ENCODE data around the gene NNT.
"Not testable (repeated sequence)": the region's sequence is repeated elsewhere in the genome, so short reads cannot be mapped to it uniquely, and the experiment has no call there.

NNT gene

GRCh38 chr5:43583724-43584123 lies 19.3 kb upstream of the NNT start:
- DNase-seq = no peak

- DNase-seq = no peak
Measured at GRCh38 chr5:43584166-43584699, 18.7 kb upstream of the NNT start.

- DNase-seq = no peak
Measured at GRCh38 chr5:43588842-43589241, 14.1 kb upstream of the NNT start.

DNA sequence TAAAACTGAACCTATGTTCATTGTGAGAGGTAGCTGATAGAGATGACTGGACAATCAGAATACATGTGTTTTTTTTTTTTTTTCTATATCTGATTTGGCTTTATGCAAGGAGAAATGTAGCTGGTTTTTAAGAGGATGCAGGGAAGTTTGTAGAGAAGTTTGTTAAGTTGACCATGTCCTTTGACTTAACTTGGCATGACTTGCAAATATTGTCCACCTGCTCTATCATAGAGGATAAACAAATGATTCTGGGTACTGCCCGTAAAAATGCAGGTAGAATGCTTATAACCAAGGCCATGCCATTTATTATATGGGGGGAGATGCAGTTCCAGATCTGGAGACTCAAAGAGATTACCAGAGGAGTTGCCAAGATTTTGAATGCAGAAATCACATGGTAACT lies 13.7 kb upstream of the NNT start:
- no peak for DNase-seq

DNA sequence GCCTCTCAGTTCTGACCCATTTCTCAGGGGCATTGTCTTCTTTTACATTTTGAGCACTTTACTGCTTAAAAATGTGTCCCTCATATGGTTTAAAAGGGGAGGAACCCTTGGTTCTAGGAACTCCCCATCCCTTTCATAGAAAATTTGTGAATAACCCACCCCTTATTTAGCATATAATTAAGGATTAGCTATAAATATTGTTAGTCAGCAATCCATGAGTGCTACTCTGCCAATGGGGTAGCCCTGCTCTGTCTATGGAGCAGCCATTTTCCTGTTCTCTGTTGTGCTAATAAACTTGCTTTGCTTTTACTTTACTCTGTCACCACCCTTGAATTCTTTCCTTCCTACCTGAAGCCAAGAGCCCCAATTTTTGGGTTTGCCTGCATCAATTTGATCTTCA lies 12.3 kb upstream of the NNT start:
- no peak for DNase-seq

- DNase-seq = no peak
Measured at GRCh38 chr5:43592363-43592762, 10.6 kb upstream of the NNT start.

DNA sequence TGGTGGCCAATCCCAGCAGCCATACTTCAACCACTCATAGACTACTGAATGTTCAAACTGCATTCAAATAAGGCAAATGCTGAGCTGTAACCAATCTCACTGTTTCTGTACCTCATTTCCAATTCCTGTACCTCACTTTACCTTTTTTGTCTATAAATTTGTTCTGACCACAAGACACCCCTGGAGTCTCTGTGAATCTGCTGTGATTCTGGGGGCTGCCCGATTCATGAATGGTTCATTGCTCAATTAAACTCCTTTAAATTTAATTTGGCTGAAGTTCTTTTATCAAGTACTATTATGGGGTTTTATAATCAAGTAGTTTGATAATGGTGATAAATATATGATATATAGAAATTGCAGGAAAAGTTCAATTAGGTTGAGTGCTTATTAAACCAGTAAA lies 4.1 kb upstream of the NNT start:
- DNase-seq = not testable (repeated sequence)

DNA sequence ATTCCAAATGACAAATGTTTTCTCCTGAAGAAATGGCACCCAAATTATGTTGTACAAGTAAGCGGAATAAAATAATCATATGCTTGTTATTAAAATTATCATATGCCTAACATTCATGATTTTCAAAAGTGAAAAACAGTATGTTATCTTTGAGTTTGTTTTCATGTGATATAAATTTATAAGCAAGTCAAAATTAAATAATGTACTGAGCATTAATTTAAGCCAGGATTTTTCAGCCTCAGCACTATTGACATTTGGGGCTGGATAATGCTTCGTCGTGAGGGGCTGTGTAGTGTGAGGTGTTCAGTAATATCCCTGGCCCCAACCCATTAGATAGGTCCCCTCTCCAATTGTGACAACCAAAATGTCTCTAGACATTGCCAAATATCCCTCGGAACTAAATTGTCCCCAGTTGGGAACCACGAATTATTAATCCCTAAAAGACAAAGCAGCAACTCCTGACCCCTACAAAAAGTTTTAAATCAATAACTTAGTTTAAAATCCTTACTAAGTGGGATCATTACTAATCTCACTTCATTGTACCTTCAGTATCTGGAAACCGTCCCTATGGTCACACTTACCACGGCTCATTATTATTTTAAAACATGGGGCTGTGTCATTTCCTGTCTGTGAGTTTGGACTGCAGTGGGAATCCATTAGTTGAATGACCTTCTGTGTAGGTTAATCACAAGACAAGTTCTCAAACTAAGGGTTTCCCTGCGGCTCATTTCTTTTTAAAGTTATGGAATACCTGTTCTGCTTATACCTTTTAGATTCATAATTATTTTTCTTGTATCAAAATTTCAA lies 1.3 kb upstream of the NNT start:
- DNase-seq = no peak

DNA sequence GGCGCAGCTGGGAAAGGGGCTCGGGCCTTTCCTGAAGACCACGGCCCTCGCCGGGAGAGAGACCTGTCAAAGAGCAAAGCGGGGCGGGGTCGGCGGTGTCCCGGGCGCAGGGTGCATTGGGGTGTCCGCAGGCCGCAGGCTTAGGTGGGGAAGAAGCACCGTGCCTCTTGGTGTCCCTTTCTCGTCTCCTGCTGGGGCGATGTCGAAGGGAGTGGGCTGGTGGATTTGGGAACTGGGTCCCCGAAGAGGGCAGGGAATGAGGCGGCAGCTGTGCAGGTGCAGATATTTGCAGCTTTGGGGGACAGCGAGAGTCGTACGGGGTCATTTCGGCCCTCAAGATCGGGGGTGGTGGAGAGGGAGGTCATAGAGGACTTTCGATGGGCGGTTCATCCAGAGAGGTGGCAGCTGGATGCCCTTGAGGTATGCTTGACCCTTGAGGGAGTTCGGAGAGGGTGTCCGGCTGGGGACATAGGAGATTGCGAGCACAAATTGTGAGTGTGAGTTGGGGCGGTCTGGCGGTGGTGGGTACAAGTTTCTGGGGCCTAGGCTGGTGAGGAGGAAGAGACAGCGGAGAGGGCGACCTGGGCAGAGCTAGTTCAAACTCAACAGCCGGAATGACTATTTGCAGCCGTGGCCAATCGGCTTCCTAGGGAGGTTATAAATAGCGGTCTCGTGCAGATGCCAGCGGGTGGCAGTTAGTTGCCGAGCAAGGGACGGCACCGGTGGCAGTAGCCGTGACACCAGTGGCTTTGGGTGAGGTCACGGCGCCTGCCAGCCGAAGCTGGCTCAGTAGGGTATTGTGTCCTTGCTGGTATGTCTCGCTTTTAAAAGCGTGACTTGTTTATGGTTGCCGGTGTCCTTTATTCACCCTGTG lies 601 bp downstream of the NNT start:
- DNase-seq = peak; percentile 55

GRCh38 chr5:43604699-43605098 lies 1.7 kb downstream of the NNT start:
- no peak for DNase-seq

DNA sequence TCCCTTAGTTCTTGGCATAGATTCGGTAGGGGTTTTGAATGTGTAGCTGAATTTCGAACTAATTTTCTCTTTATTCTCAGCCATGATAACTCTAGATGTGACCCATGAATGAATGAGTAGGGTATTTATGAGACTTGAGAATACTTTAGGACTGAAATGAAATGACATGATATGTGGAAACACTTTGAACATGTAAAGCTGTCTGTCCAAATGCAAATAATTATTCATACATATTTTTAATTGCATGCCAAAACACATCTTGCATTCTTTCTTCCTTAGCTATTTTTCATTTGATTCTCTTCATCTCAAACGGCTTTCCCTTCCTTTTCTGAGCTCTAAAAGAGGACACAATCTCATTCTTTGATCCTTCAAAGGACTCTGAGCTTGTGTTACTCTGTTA lies 3.4 kb downstream of the NNT start:
- DNase-seq = no peak

DNA sequence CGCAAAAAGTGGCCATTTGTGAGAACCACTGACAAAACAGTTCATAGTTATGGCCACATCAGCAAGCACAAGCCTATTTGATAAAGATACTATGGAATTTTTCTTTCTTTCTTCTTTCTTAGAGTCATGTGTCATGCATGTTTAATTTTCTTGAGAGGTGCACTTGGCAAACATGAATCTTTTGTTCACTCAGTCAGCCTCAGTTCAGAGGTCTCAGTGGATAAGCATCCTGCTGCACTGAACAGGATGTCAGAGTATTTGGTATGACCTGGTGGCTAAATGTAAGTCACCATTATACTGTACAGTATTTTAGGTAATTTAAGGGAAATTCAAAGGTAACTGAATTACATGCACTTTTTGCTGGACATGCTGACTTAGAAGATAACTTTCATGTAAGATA lies 5.4 kb downstream of the NNT start:
- no peak for DNase-seq

DNA sequence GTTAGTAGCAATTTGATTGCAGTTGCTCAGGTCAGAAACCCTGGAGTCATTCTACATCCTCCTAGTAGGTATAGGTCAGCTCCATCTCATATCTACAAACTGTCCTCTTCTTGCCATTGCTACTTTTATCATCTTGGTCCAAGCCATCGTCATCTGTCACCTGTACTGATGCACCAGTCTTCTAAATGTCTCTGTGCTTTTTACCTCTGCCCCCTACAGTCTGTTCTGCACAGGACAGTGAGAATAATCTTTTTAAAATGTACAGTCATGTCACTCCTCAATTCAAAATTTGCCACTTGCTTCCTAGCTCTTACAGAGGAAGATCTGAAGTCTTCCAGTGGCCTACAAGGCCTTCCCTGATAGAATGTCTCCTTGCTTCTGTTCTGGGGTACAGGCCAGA lies 6.8 kb downstream of the NNT start:
- DNase-seq = no peak

- no peak for DNase-seq
Measured at GRCh38 chr5:43613370-43613769, 10.4 kb downstream of the NNT start.

DNA sequence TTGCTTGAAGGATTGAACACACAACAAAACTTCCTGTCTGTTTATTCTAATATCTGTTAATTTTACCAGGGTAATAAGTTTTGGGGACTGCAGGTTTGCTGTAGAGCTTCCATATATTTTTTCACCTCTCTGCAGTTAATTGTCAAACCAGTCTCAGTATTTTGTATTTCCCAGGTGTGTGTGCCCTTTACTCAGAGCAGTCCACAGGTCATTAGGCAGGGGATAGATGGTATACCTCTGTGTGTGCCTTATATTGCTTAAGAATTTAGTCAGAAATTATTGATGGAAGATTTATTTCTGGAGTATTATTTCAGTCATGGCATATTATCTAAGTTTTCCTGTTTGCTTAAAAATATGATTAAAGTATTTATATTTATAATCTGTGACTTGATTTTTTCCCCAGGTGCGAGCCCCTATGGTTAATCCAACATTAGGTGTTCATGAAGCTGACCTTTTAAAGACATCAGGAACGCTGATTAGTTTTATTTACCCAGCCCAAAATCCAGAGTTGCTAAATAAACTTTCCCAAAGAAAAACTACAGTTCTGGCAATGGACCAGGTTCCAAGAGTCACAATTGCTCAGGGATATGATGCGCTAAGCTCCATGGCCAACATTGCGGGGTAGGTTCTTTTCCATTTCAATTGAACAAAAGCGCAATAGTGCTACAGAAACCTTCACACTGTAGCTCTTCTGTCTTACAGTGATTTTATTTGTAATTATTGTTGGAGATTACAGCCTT lies 12.6 kb downstream of the NNT start:
- no peak for DNase-seq

DNA sequence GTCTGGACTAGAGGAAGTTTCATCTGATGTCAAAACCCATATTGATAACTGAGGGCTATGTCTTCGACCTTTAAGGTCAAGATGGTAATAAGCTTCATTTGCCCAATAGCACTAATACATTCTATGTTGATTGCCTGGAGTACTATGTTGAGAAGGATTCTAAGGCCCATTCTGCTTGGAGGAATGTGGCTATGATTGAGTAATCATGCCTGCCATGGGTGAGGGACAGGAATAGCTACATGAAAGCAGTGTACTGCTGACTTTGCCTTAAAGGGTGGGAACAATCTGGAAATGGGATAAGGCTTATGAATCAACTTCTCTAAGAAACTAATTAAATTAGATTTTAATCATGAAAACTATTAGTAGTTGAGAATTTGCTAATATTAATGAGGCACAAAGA lies 13.6 kb downstream of the NNT start:
- no peak for DNase-seq

DNA sequence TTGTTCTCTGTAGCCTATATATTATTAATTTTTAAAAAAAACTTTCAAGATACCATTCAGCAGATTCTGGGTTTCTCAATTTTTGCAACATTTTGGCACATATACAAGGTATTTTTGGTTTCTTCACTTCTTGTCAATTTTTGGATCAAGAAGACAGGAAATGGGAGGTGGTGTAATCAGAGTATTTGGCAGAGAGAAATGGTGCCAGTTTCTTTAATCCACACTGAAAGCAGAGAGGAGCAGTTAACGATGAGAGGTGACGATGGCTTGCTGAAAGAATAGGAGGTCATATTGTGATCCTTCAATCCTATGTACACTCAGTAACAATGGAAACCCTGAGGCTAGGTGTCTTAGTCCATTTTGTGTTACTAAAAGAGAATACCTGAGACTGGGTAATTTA lies 16.4 kb downstream of the NNT start:
- DNase-seq = no peak

- DNase-seq = no peak
Measured at GRCh38 chr5:43619911-43620310, 16.9 kb downstream of the NNT start.

DNA sequence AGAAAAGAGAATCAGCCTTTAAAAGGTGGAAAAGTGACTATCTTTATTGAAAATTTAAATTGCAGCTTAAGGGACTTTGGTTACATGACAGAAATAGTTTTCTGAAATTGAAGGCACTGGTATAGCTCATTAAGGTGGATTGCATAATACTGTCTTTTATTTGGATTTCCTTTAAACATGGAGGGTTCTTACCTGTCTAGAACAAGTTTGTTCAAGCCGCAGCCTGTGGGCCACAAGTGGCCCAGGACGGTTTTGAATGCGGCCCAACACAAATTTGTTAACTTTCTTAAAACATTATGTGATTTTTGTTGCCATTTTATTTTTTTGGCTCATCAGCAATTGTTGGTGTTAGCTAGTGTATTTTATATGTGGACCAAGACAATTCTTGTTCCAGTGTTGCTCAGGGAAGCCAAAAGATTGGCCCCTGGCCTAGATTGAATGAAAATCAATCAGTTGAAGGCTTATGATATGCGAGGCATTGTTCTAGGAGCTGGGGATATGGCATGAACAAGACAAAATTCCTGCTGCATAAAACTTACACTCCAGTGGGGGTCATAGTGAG lies 18.0 kb downstream of the NNT start:
- DNase-seq = no peak

DNA sequence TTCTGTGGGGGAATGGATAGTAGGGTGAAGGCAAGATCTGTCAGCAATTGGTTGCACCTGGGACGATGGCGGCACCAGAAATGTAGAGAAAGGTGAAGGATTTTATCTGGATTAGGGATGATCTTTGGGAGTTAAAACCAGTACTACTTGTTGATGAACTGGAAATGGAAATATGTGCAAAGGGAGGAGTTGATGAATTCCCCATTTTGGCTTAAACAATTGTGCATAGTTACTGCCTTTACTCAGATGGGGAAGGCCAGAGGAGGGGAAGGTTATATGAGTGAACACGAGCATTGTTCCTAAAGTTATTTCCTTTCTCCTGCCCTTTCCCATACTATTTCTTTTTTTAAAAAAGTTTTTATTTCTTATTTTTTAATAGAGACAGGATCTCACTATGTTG lies 19.1 kb downstream of the NNT start:
- no peak for DNase-seq

DNA sequence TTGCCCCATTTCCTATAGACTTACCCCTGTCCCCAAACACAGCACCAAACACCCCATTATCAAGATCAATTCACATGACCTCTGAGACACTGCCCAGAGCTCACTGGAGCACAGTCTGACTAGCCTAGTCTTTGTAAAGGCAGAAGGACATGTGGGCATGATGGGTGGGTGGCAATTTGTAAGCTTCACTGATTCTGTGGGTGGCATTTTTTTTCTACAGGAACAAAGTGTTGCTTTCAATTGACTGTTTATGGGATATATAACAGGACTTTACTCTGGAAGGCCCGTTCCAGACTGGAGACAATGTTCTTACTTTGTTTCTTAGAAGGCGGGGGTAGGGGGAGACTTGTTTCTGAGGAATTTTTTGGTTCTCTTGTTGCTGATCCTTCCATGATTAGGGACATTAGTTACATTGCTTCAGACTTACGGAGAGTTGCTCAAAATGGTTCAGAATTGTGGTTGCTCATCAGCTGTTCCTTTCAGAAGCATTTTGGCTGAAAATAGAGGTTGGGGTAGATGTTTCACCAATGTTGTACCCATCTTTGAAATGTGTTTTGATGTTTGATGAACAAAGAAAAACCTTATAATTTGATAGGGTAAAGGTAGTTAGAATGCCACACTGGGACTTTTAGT lies 20.2 kb downstream of the NNT start:
- DNase-seq = no peak

GRCh38 chr5:43627028-43627427 lies 24.0 kb downstream of the NNT start:
- DNase-seq = no peak
